Pancreas (tissue), 10 donors: ENCODE measurements around the gene FAM210A. TPM values are rescaled to one million over a fixed set of nuclear protein-coding genes. Genes with fewer than 3 reads are reported as not detected.

Experiments
- ATAC-seq, 4 donors: fragments of 200-7000 bp; cut with Tn5 transposase; one replicate each; pipeline versions ENCODE4 v1.8.0 to v1.9.1; 2020; ENCODE audit warnings: mild to moderate bottlenecking in 4 of 4, moderate library complexity in 4 of 4
- DNase-seq, 6 donors: peaks; one replicate each; pipeline ENCODE4 v3.0.0-alpha.2; 2020
- FAIRE-seq: peaks from 2 replicates; lab custom pipeline; 2012; peaks lifted over from hg19 to GRCh38; lab: Jason Lieb, UNC
- H3K27ac ChIP-seq, 4 donors: fragments of 200-600 bp; sonication (generic); 1 replicate in 3 of 4; 2 replicates in 1 of 4; pipeline versions ENCODE4 v1.5.0 to v1.8.0; 2020
- H3K27me3 ChIP-seq, 4 donors: fragments of 200-600 bp; one replicate each; pipeline ENCODE4 v1.8.0; 2021
- H3K36me3 ChIP-seq, 3 donors: fragments of 200-600 bp; sonication (generic) in 1 of 3; one replicate each; pipeline versions ENCODE4 v1.5.0 to v1.8.0; 2020 to 2021
- H3K4me1 ChIP-seq, 3 donors: fragments of 200-600 bp; one replicate each; pipeline ENCODE4 v1.8.0; 2021
- H3K4me3 ChIP-seq, 4 donors: fragments of 200-600 bp; sonication (generic) in 2 of 4; one replicate each; pipeline versions ENCODE4 v1.5.0 to v1.8.0; 2020 to 2021
- H3K9me3 ChIP-seq, 4 donors: fragments of 200-600 bp; one replicate each; pipeline ENCODE4 v1.8.0; 2021
- CTCF ChIP-seq, 4 donors: fragments of 200-600 bp; sonication (generic) in 3 of 4; IDR thresholded peaks; one replicate each; pipeline versions ENCODE4 v1.5.0 to v1.8.0; 2021; ENCODE audit warnings: antibody characterized with exemption in 4 of 4
- WGBS, 2 donors: extraction: QIAGEN DNeasy Blood & Tissue Kit; methylation state at CpG; one replicate each; pipeline ENCODE4 v1.1.7; 2013; 5-methylcytosine and 5-hydroxymethylcytosine counted together
- intact Hi-C, 3 donors: fragments of 100-400 bp; cut with DNase I; formaldehyde crosslinking; loops; one replicate each; pipeline versions ENCODE4 v1.11.1 to v1.14.2; 2022
- polyA plus RNA-seq, 2 donors: library from polyadenylated mRNA; stranded (reverse); fragments of 200-250 nt; gene quantifications; one replicate each; pipeline ENCODE4 v1.2.3, GENCODE V29; 2013
- total RNA-seq, 6 donors: library from RNA; stranded (reverse); fragmentation: NEBNext Ultra II Directional in 4 of 6; extraction: Animal tissue kit (Norgen Biotek cat#: 25700) in 4 of 6; gene quantifications; one replicate each; pipeline versions ENCODE4 v1.2.1 to v1.2.4, GENCODE V29; 2021 to 2023
- donor health status: healthy with polysubstance abuse.
- donor health status: DM: no; HTN: no; CAD: no; lungs with moderate emphysema.
- donor health status: DM: no; HTN: no; CAD: no.
- donor health status: control.
- donor health status: control.
- donor health status: Bipolar disorder and iron deficiency.
- donor health status: DM: yes; HTN: yes; CAD: no.
- donor health status: DM: no; HTN: no; CAD: no.
- donor health status: DM: no; HTN: no; CAD: no.
- donor health status: DM: yes; HTN: yes; CAD: no.

FAM210A gene
- total RNA-seq (1 to 10 TPM; 2.5 to 7.2 (median 3.6) TPM), polyA plus RNA-seq (1 to 10 TPM; 1.5 to 2.4 TPM)

GRCh38 chr18:13726232-13726971, at the start of gene FAM210A, which contains the start of gene RNMT:
Gene FAM210A (minus strand): TSS chr18:13726558. CDS start chr18:13682077, 44,481 bp downstream.
Gene RNMT (plus strand): TSS chr18:13726673. CDS start chr18:13731518, 4,845 bp downstream.
- no peak for TF ChIP-seq CTCF (IDR thresholded peaks at IDR 0.05)
- WGBS, 2 donors = 0 to 1% methylated on average over 69 to 76 of the region's 76 CpGs
- Histone ChIP-seq H3K27me3 (no peaks in the 10 kb centered on the region), H3K36me3 (no peaks in the 10 kb centered on the region), H3K4me1 (peaks cover 5 to 15% (median 8%) of the 10 kb centered on the region in 3 donors), H3K4me3 (peak within 1 kb of the TSS; percentile 81 to 99 (median 95)), H3K27ac (peak within 1 kb of the TSS; percentile 76 to 90 (median 89)), H3K9me3 (no peaks in the 10 kb centered on the region)
- intact Hi-C loops = no loop called here
- DNase-seq (peak; percentile 93 to 98 (median 94)), ATAC-seq (peak; percentile 97 to 99 (median 98)), FAIRE-seq (no peak)

GRCh38 chr18:13775058-13775457, 48.7 kb upstream of the FAM210A start:
- FAIRE-seq = no peak
- ATAC-seq = no peak
- Histone ChIP-seq H3K4me1 (no peaks in the 10 kb centered on the region), H3K9me3 (no peaks in the 10 kb centered on the region), H3K4me3 (no peak overlapping the region), H3K36me3 (no peaks in the 10 kb centered on the region), H3K27ac (no peak overlapping the region), H3K27me3 (no peaks in the 10 kb centered on the region)
- no peak for TF ChIP-seq CTCF (IDR thresholded peaks at IDR 0.05)
- WGBS, 2 donors = 57 to 65% methylated on average over 3 of the region's 3 CpGs
- intact Hi-C loops = no loop called here
- no peak for DNase-seq

- ATAC-seq (no peak), FAIRE-seq (no peak), DNase-seq (no peak)
- Histone ChIP-seq H3K9me3 (no peaks in the 10 kb centered on the region), H3K4me1 (no peaks in the 10 kb centered on the region), H3K4me3 (no peak overlapping the region), H3K27ac (no peak overlapping the region), H3K27me3 (no peaks in the 10 kb centered on the region), H3K36me3 (peaks cover 0 to 14% (median 0%) of the 10 kb centered on the region in 3 donors)
- 96 to 97% methylated on average over 3 of the region's 3 CpGs for WGBS, 2 donors
- intact Hi-C loops = no loop called here
- no peak for TF ChIP-seq CTCF (IDR thresholded peaks at IDR 0.05)
Observed at GRCh38 chr18:13762690-13763439, 36.5 kb upstream of the FAM210A start.

GRCh38 chr18:13760047-13760446, 33.7 kb upstream of the FAM210A start:
- peaks cover 0 to 24% (median 0%) of the 10 kb centered on the region in 3 donors for H3K36me3 ChIP-seq
- intact Hi-C loops = no loop called here
- no peak overlapping the region for H3K4me3 ChIP-seq
- ATAC-seq (no peak), FAIRE-seq (no peak), DNase-seq (no peak)
- H3K27ac ChIP-seq = no peak overlapping the region
- H3K27me3 ChIP-seq = no peaks in the 10 kb centered on the region
- no peak for TF ChIP-seq CTCF (IDR thresholded peaks at IDR 0.05)
- no peaks in the 10 kb centered on the region for H3K4me1 ChIP-seq
- H3K9me3 ChIP-seq = no peaks in the 10 kb centered on the region
